Measurements from ENCODE around the gene GSTK1. TPM values are rescaled to one million over a fixed set of nuclear protein-coding genes. Genes with fewer than 3 reads are reported as not detected.

Gene GSTK1
- total and polyA plus RNA-seq, 2 of the 8 experiments (the other 6 are each of a cell fraction or from before 2014, with no cell fraction given), result 25.5 to 32.5 TPM

- TF ChIP-seq CHD7 (IDR thresholded peaks at IDR 0.05; ENCODE audit: insufficient replicate concordance, low read length) (no peak), CEBPB (IDR thresholded peaks at IDR 0.05; ENCODE audit: low read depth, low read length) (no peak), MAX (IDR thresholded peaks at IDR 0.05) (no peak), SIRT6 (IDR thresholded peaks at IDR 0.05; ENCODE audit: low read length) (no peak), EGR1 (IDR thresholded peaks at IDR 0.05; ENCODE audit: borderline replicate concordance, low read depth, low read length) (no peak), JUN (IDR thresholded peaks at IDR 0.05; ENCODE audit: low read depth, low read length) (no peak), CTCF (IDR thresholded peaks at IDR 0.05; ENCODE audit: control extremely low read depth in 1 of 3, insufficient read depth in 1 of 3, low read depth in 1 of 3, low read length in 3 of 3) (no peak), BACH1 (IDR thresholded peaks at IDR 0.05; ENCODE audit: low read length) (no peak), NANOG (IDR thresholded peaks at IDR 0.05; ENCODE audit: insufficient read depth, low read depth, low read length, poor library complexity, severe bottlenecking) (no peak), RFX5 (IDR thresholded peaks at IDR 0.05; ENCODE audit: borderline replicate concordance, low read depth, low read length) (no peak)
Measured at GRCh38 chr7:143290293-143290692, 27.1 kb downstream of the GSTK1 start (continued).
